Uterus (tissue), 2 donors: ENCODE results near the gene IGF2.

Source experiments
- CTCF ChIP-seq, 4 experiments: fragments of 200-600 bp in 2 of 4; fragments of 450-650 bp in 2 of 4; sonication (generic) in 2 of 4; IDR thresholded peaks; one replicate each; pipeline ENCODE4 v1.5.1; 2016 to 2019; ENCODE audit warnings: antibody characterized with exemption in 4 of 4, mild to moderate bottlenecking in 2 of 4, moderate library complexity in 1 of 4
- POLR2A ChIP-seq, 2 donors: fragments of 450-650 bp; IDR thresholded peaks; one replicate each; pipeline ENCODE4 v1.6.1; 2016; ENCODE audit warnings: antibody characterized with exemption in 2 of 2, mild to moderate bottlenecking in 1 of 2, moderate library complexity in 1 of 2

- no peak for TF ChIP-seq CTCF (IDR thresholded peaks at IDR 0.05)
- TF ChIP-seq POLR2A (IDR thresholded peaks at IDR 0.05), result no peak
Measured at GRCh38 chr11:2155511-2155910, 16.3 kb upstream of the IGF2 start.
